ENCODE results near the gene OXSR1.

OXSR1 gene

GRCh38 chr3:38267662-38268061, 102.3 kb downstream of the OXSR1 start:
- CTCF ChIA-PET = interaction anchor here (1.2 kb wide), 1 partner anchor 33 kb away, joined by 3 read pairs; no protein-coding TSS in a partner anchor
- POLR2A ChIA-PET = no interaction called here
- no peak for TF ChIP-seq CTCF (IDR thresholded peaks at IDR 0.05; ENCODE audit: control extremely low read depth, extremely low read depth, low read depth, missing control alignments)
- DNase-seq (ENCODE audit: extremely low spot score) = no peak

GRCh38 chr3:38268087-38268486, 102.8 kb downstream of the OXSR1 start:
- no peak for DNase-seq (ENCODE audit: extremely low spot score)
- ChIA-PET POLR2A (no interaction called here), CTCF (interaction anchor here (1.1 kb wide), 1 partner anchor 10 kb away, joined by 4 read pairs; no protein-coding TSS in a partner anchor)
- TF ChIP-seq CTCF (IDR thresholded peaks at IDR 0.05; ENCODE audit: control extremely low read depth, extremely low read depth, low read depth, missing control alignments) = no peak

GRCh38 chr3:38268522-38268921, 103.2 kb downstream of the OXSR1 start:
- no peak for TF ChIP-seq CTCF (IDR thresholded peaks at IDR 0.05; ENCODE audit: control extremely low read depth, extremely low read depth, low read depth, missing control alignments)
- ChIA-PET POLR2A (no interaction called here), CTCF (interaction anchor here (1.1 kb wide), 1 partner anchor 10 kb away, joined by 4 read pairs; no protein-coding TSS in a partner anchor)
- peak; percentile 50 for DNase-seq (ENCODE audit: extremely low spot score)

- ChIA-PET POLR2A (no interaction called here), CTCF (interaction anchor here (1.0 kb wide), 1 partner anchor 9 kb away, joined by 3 read pairs; no protein-coding TSS in a partner anchor)
- DNase-seq (ENCODE audit: extremely low spot score) = no peak
- no peak for TF ChIP-seq CTCF (IDR thresholded peaks at IDR 0.05; ENCODE audit: control extremely low read depth, extremely low read depth, low read depth, missing control alignments)
Observed at GRCh38 chr3:38270606-38271005, 105.3 kb downstream of the OXSR1 start.

- no peak for DNase-seq (ENCODE audit: extremely low spot score)
- ChIA-PET CTCF (interaction anchor here (1.0 to 1.2 kb wide), 2 partner anchors 9 to 15 kb away, joined by 4 to 5 read pairs; no protein-coding TSS in a partner anchor), POLR2A (no interaction called here)
- no peak for TF ChIP-seq CTCF (IDR thresholded peaks at IDR 0.05; ENCODE audit: control extremely low read depth, extremely low read depth, low read depth, missing control alignments)
Observed at GRCh38 chr3:38271553-38271952, 106.2 kb downstream of the OXSR1 start.

GRCh38 chr3:38274864-38275649, 109.7 kb downstream of the OXSR1 start:
- DNase-seq (ENCODE audit: extremely low spot score) = no peak
- ChIA-PET CTCF (no interaction called here), POLR2A (no interaction called here)
- TF ChIP-seq CTCF (IDR thresholded peaks at IDR 0.05; ENCODE audit: control extremely low read depth, extremely low read depth, low read depth, missing control alignments) = no peak
